Suprapubic skin (tissue), 3 donors: ENCODE data around the gene LTBR.

ENCODE experiments used
- POLR2A ChIP-seq, 2 donors: fragments of 450-650 bp; IDR thresholded peaks; one replicate each; pipeline ENCODE4 v1.6.1; 2017; ENCODE audit warnings: antibody characterized with exemption in 2 of 2, mild to moderate bottlenecking in 2 of 2, moderate library complexity in 2 of 2
- TF ChIP-seq, protein P1 (sequence below), 2 donors: fragments of 200-600 bp in 1 of 2; fragments of 450-650 bp in 1 of 2; sonication (generic) in 1 of 2; IDR thresholded peaks; one replicate each; pipeline ENCODE4 v1.5.1; 2016 to 2019; ENCODE audit warnings: antibody characterized with exemption in 2 of 2, mild to moderate bottlenecking in 1 of 2, moderate library complexity in 1 of 2

DNA sequence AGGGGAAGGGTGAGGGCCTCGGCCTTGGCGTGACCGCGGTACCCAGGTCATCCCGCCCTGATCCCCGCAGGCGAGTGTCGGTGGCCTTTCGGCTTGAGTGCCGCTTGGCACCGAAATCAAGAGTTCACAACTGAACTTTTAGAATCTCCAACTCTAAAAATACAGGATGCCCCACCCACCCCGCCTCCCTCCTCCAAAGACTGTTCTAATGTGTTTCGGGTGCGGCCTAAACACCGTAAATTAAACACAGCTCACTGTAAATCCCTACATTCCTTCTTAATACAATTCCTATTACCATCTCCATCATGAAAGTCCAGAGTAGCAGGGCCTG, 20.0 kb upstream of the LTBR start:
- TF ChIP-seq POLR2A (IDR thresholded peaks at IDR 0.05), result peak in 1 of 2 donors; percentile 19
- TF ChIP-seq, protein P1, sequence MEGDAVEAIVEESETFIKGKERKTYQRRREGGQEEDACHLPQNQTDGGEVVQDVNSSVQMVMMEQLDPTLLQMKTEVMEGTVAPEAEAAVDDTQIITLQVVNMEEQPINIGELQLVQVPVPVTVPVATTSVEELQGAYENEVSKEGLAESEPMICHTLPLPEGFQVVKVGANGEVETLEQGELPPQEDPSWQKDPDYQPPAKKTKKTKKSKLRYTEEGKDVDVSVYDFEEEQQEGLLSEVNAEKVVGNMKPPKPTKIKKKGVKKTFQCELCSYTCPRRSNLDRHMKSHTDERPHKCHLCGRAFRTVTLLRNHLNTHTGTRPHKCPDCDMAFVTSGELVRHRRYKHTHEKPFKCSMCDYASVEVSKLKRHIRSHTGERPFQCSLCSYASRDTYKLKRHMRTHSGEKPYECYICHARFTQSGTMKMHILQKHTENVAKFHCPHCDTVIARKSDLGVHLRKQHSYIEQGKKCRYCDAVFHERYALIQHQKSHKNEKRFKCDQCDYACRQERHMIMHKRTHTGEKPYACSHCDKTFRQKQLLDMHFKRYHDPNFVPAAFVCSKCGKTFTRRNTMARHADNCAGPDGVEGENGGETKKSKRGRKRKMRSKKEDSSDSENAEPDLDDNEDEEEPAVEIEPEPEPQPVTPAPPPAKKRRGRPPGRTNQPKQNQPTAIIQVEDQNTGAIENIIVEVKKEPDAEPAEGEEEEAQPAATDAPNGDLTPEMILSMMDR (IDR thresholded peaks at IDR 0.05), result no peak
